ENCODE data around the gene THSD7B.
"Not testable (repeated sequence)": the region's sequence is repeated elsewhere in the genome, so short reads cannot be mapped to it uniquely, and the experiment has no call there.

The THSD7B gene

GRCh38 chr2:137587834-137588233 lies 822.5 kb downstream of the THSD7B start:
- DNase-seq, result not testable (repeated sequence)

GRCh38 chr2:137588578-137588977 lies 823.2 kb downstream of the THSD7B start:
- DNase-seq, result not testable (repeated sequence)

- DNase-seq, result no peak
Observed at GRCh38 chr2:137590102-137590501, 824.8 kb downstream of the THSD7B start.

- no peak for DNase-seq
Observed at GRCh38 chr2:137607722-137608318, 842.5 kb downstream of the THSD7B start.

GRCh38 chr2:137638932-137639331 lies 873.6 kb downstream of the THSD7B start:
- no peak for DNase-seq

GRCh38 chr2:137644731-137645130 lies 879.4 kb downstream of the THSD7B start:
- DNase-seq, result no peak

GRCh38 chr2:137654046-137654445 lies 888.7 kb downstream of the THSD7B start:
- no peak for DNase-seq

GRCh38 chr2:137655814-137656213 lies 890.5 kb downstream of the THSD7B start:
- DNase-seq, result no peak

GRCh38 chr2:137658433-137658832 lies 893.1 kb downstream of the THSD7B start:
- DNase-seq, result no peak

- no peak for DNase-seq
Observed at GRCh38 chr2:137659616-137660015, 894.3 kb downstream of the THSD7B start.

GRCh38 chr2:137670111-137670510 lies 904.8 kb downstream of the THSD7B start:
- DNase-seq, result no peak

GRCh38 chr2:137672989-137673552 lies 907.7 kb downstream of the THSD7B start:
- DNase-seq, result no peak

- no peak for DNase-seq
Observed at GRCh38 chr2:137674991-137675390, 909.6 kb downstream of the THSD7B start.

GRCh38 chr2:137675584-137676327 lies 910.4 kb downstream of the THSD7B start:
- DNase-seq, result no peak

GRCh38 chr2:137676346-137676745 lies 911.0 kb downstream of the THSD7B start:
- no peak for DNase-seq

GRCh38 chr2:137677466-137677865 lies 912.1 kb downstream of the THSD7B start:
- DNase-seq, result no peak

GRCh38 chr2:137689549-137689948 lies 924.2 kb downstream of the THSD7B start:
- DNase-seq, result no peak

GRCh38 chr2:137693534-137693933 lies 928.2 kb downstream of the THSD7B start:
- no peak for DNase-seq

GRCh38 chr2:137696916-137697315 lies 931.6 kb downstream of the THSD7B start:
- DNase-seq, result no peak

- not testable (repeated sequence) for DNase-seq
Observed at GRCh38 chr2:137700250-137700649, 934.9 kb downstream of the THSD7B start.

- DNase-seq, result no peak
Observed at GRCh38 chr2:137700681-137701080, 935.3 kb downstream of the THSD7B start.

GRCh38 chr2:137705296-137705695 lies 940.0 kb downstream of the THSD7B start:
- no peak for DNase-seq

GRCh38 chr2:137706786-137707613 lies 941.7 kb downstream of the THSD7B start:
- DNase-seq, result no peak

Data from activated CD8-positive, alpha-beta memory T cell treated with anti-CD3 and anti-CD28 coated beads, Interleukin-2, amount 50 U/mL, for 4 hours (primary cell).